K562 (cell line): ENCODE data around the gene SKIDA1. TPM values are rescaled to one million over a fixed set of nuclear protein-coding genes. Genes with fewer than 3 reads are reported as not detected.

ENCODE experiments used
- CBX8 ChIP-seq: fragments of 200-600 bp; sonication (generic); IDR thresholded peaks from 2 replicates; pipeline ENCODE4 v1.6.1; 2012; ENCODE audit warnings: borderline replicate concordance, mixed run types, low read depth, mild to moderate bottlenecking, moderate library complexity, mixed read lengths, low read length, control low read depth, inconsistent platforms; ENCODE audit not compliant: poor library complexity, severe bottlenecking; ENCODE audit errors: extremely low read depth
- EP400 ChIP-seq: fragments of 450-650 bp; IDR thresholded peaks from 2 replicates; pipeline ENCODE4 v1.6.1; 2017; ENCODE audit warnings: antibody characterized with exemption, mild to moderate bottlenecking, moderate library complexity
- MYC ChIP-seq, 2 experiments: fragments of 250-450 bp in 1 of 2; sonication (Bioruptor Pico) in 1 of 2; IDR thresholded peaks; 2 replicates each; pipeline versions ENCODE4 v1.5.1 to v1.6.1; 2012 to 2021; ENCODE audit warnings: low read depth in 2 of 2, borderline replicate concordance in 1 of 2, improper control_type of control experiment in 1 of 2, low read length in 1 of 2, mild to moderate bottlenecking in 1 of 2, moderate library complexity in 1 of 2
- SRSF1 ChIP-seq: fragments of 200-400 bp; formaldehyde crosslinking; IDR thresholded peaks from 2 replicates; pipeline ENCODE4 v1.6.1; 2017; ENCODE audit warnings: mild to moderate bottlenecking, low read depth, low read length, moderate library complexity
- ZNF507 ChIP-seq: conservative IDR thresholded peaks from 2 replicates; pipeline ENCODE4 v1.6.1; 2017; ENCODE audit warnings: missing genetic modification characterization, missing compliant biosample characterization
- ZNF583 ChIP-seq: fragments of 250-450 bp; sonication (Bioruptor Pico); IDR thresholded peaks from 2 replicates; pipeline ENCODE4 v1.4.0; 2020
- polyA plus RNA-seq, 8 experiments: library from polyadenylated mRNA; depleted of rRNA in 4 of 8; stranded (reverse) in 5 of 8; unstranded in 3 of 8; fragments of >200 nt; fragmentation: Nextera tagmentation in 2 of 8; fragmentation: Illumina TruSeq in 1 of 8; extraction: Ambion mirVana in 2 of 8; extraction: Trizol in 1 of 8; gene quantifications; 2 replicates each; pipeline versions ENCODE4 v1.2.1 to v1.2.3, GENCODE V29; 2011 to 2014; ENCODE audit warnings: inconsistent platforms in 1 of 8, missing spikeins in 1 of 8
- total RNA-seq, 7 experiments: library from RNA; depleted of rRNA in 6 of 7; stranded (reverse); fragments of >200 nt in 6 of 7; fragmentation: Illumina TruSeq in 2 of 7; extraction: Trizol in 2 of 7; gene quantifications; 2 replicates each; pipeline versions ENCODE4 v1.2.1 to v1.2.3, GENCODE V29; 2011 to 2021; ENCODE audit warnings: low replicate concordance in 1 of 7
- TF ChIP-seq, protein P1 (sequence below), 2 experiments: fragments of 450-650 bp; formaldehyde crosslinking in 1 of 2; IDR thresholded peaks; 2 replicates each; pipeline versions ENCODE4 v1.4.0 to v1.6.1; 2014 to 2020; ENCODE audit warnings: mild to moderate bottlenecking in 2 of 2, borderline replicate concordance in 1 of 2, low read depth in 1 of 2
- TF ChIP-seq, protein P2 (sequence below): fragments of 450-650 bp; formaldehyde crosslinking; IDR thresholded peaks from 2 replicates; pipeline ENCODE4 v1.4.0; 2020; ENCODE audit warnings: mild to moderate bottlenecking

Gene SKIDA1
- total and polyA plus RNA-seq, 9 of the 15 experiments (the other 6 are each of a cell fraction or from before 2014, with no cell fraction given) = 0.05 to 1.1 (median 0.42) TPM

DNA sequence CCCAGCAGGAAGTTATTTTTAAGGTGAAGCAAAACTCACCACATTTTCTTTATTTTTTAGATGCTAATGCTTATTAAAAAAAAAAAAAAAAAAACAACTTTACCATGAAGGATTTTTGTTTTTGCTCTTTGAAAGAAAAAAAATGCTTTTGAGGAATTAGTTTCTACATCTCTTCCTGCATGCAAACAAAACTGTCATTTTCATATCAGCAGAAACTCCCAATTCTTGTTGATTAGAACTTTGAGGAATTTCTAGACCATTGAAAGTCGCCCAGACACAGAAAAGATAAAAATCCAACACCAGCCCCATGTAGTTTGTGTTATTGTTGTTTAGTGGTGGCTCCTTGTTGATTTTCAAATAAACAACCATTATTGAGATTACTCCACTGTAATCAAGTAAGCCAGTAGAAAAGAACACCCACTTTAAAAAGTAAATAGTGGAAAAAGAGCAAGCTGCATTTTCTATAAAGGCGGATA lies 14.3 kb downstream of the SKIDA1 start (continued):
- TF ChIP-seq, protein P1, sequence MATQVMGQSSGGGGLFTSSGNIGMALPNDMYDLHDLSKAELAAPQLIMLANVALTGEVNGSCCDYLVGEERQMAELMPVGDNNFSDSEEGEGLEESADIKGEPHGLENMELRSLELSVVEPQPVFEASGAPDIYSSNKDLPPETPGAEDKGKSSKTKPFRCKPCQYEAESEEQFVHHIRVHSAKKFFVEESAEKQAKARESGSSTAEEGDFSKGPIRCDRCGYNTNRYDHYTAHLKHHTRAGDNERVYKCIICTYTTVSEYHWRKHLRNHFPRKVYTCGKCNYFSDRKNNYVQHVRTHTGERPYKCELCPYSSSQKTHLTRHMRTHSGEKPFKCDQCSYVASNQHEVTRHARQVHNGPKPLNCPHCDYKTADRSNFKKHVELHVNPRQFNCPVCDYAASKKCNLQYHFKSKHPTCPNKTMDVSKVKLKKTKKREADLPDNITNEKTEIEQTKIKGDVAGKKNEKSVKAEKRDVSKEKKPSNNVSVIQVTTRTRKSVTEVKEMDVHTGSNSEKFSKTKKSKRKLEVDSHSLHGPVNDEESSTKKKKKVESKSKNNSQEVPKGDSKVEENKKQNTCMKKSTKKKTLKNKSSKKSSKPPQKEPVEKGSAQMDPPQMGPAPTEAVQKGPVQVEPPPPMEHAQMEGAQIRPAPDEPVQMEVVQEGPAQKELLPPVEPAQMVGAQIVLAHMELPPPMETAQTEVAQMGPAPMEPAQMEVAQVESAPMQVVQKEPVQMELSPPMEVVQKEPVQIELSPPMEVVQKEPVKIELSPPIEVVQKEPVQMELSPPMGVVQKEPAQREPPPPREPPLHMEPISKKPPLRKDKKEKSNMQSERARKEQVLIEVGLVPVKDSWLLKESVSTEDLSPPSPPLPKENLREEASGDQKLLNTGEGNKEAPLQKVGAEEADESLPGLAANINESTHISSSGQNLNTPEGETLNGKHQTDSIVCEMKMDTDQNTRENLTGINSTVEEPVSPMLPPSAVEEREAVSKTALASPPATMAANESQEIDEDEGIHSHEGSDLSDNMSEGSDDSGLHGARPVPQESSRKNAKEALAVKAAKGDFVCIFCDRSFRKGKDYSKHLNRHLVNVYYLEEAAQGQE (IDR thresholded peaks at IDR 0.05; ENCODE audit: borderline replicate concordance) = no peak
- TF ChIP-seq, protein P1 (CRISPR knock-in tag; IDR thresholded peaks at IDR 0.05; ENCODE audit: low read depth) = no peak
- TF ChIP-seq, protein P2, sequence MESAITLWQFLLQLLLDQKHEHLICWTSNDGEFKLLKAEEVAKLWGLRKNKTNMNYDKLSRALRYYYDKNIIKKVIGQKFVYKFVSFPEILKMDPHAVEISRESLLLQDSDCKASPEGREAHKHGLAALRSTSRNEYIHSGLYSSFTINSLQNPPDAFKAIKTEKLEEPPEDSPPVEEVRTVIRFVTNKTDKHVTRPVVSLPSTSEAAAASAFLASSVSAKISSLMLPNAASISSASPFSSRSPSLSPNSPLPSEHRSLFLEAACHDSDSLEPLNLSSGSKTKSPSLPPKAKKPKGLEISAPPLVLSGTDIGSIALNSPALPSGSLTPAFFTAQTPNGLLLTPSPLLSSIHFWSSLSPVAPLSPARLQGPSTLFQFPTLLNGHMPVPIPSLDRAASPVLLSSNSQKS (CRISPR knock-in tag) = no peak
- TF ChIP-seq MYC (IDR thresholded peaks at IDR 0.05; ENCODE audit: low read depth, low read length) (no peak), MYC (CRISPR knock-in tag; IDR thresholded peaks at IDR 0.05; ENCODE audit: borderline replicate concordance, low read depth) (no peak), CBX8 (no peak), ZNF583 (CRISPR knock-in tag) (no peak), ZNF507 (tag) (no peak), SRSF1 (no peak), EP400 (no peak)
